Gastrocnemius medialis (tissue), 4 donors: Measurements from ENCODE around the gene IKBIP. TPM values are rescaled to one million over a fixed set of nuclear protein-coding genes. Genes with fewer than 3 reads are reported as not detected.

Experiments used
- ATAC-seq, 2 donors: fragments of 150-250 bp; one replicate each; pipeline ENCODE4 v1.9.1; 2016
- DNase-seq, 2 donors: peaks; one replicate each; pipeline ENCODE4 v3.0.0-alpha.2; 2019
- H3K27ac ChIP-seq, 4 donors: fragments of 200-600 bp; sonication (generic); 1 replicate in 1 of 4; 2 replicates in 3 of 4; pipeline ENCODE4 v1.5.1; 2016 to 2018; ENCODE audit warnings: mild to moderate bottlenecking in 2 of 4, moderate library complexity in 1 of 4
- H3K27me3 ChIP-seq, 3 donors: fragments of 200-600 bp; sonication (generic) in 2 of 3; 1 replicate in 1 of 3; 2 replicates in 2 of 3; pipeline versions ENCODE4 v1.5.1 to v1.6.0; 2016 to 2019; ENCODE audit warnings: mild to moderate bottlenecking in 1 of 3, moderate library complexity in 1 of 3
- H3K36me3 ChIP-seq, 2 donors: fragments of 200-600 bp; sonication (generic) in 1 of 2; one replicate each; pipeline ENCODE4 v1.5.1; 2017 to 2018
- H3K4me1 ChIP-seq, 2 donors: fragments of 200-600 bp; sonication (generic) in 1 of 2; one replicate each; pipeline ENCODE4 v1.5.1; 2016 to 2017; ENCODE audit warnings: mild to moderate bottlenecking in 2 of 2
- H3K4me3 ChIP-seq, 4 donors: fragments of 200-600 bp; sonication (generic) in 3 of 4; 1 replicate in 1 of 4; 2 replicates in 3 of 4; pipeline ENCODE4 v1.5.1; 2016 to 2019; ENCODE audit warnings: mild to moderate bottlenecking in 2 of 4
- H3K9me3 ChIP-seq, 3 donors: fragments of 200-600 bp; sonication (generic) in 2 of 3; 1 replicate in 1 of 3; 2 replicates in 2 of 3; pipeline ENCODE4 v1.5.1; 2016 to 2019
- CTCF ChIP-seq, 5 experiments: fragments of 450-650 bp in 3 of 5; fragments of 200-600 bp in 2 of 5; sonication (generic) in 2 of 5; IDR thresholded peaks in 4 of 5; conservative IDR thresholded peaks in 1 of 5; 1 replicate in 4 of 5; 2 replicates in 1 of 5; pipeline ENCODE4 v1.5.1; 2016 to 2019; ENCODE audit warnings: antibody characterized with exemption in 5 of 5, mild to moderate bottlenecking in 3 of 5, moderate library complexity in 3 of 5
- POLR2A ChIP-seq, 2 donors: fragments of 450-650 bp; IDR thresholded peaks; one replicate each; pipeline ENCODE4 v1.6.1; 2017; ENCODE audit warnings: antibody characterized with exemption in 2 of 2, mild to moderate bottlenecking in 2 of 2, moderate library complexity in 2 of 2
- in situ Hi-C, 4 donors: fragments of 200-750 bp; cut with MboI; loops; one replicate each; pipeline versions ENCODE4 v1.15.0 to v1.8.0; 2017; ENCODE audit warnings: low sequenced_read_pairs in 4 of 4
- intact Hi-C: fragments of 100-400 bp; cut with DNase I; formaldehyde crosslinking; loops from one replicate; pipeline ENCODE4 v1.15.1; 2023; ENCODE audit warnings: low total_unique reads
- total RNA-seq, 4 donors: library from RNA; depleted of rRNA; stranded (reverse); fragments of >200 nt; gene quantifications; one replicate each; pipeline versions ENCODE4 v1.1.0 to v1.2.3, GENCODE V29; 2016

Gene IKBIP
- total RNA-seq: 1 to 10 TPM in 3 of 4 donors, under 1 TPM in 1; 0.78 to 3.7 (median 2.9) TPM

GRCh38 chr12:98644712-98645571 lies at the start of gene IKBIP, which contains the start of gene APAF1:
Gene IKBIP, minus strand, starts transcription at chr12:98644788. Its CDS starts 87 bp downstream, at chr12:98644701.
Gene APAF1, plus strand, starts transcription at chr12:98645290. Its CDS starts 3,070 bp downstream, at chr12:98648360.
- peak within 1 kb of the TSS; percentile 87 to 96 (median 90) for H3K4me3 ChIP-seq
- in situ Hi-C loops (loop anchor here in 1 of 4 donors (5.0 kb wide), 1 partner anchor 43 kb away; no protein-coding TSS in a partner anchor), intact Hi-C loops (loop anchor here (1.0 to 2.0 kb wide), 2 partner anchors 52 to 142 kb away; partner anchors contain the start of gene SLC25A3)
- H3K27ac ChIP-seq: peak within 1 kb of the TSS; percentile 85 to 90 (median 88)
- TF ChIP-seq CTCF (IDR thresholded peaks at IDR 0.05 in 4 of 5, conservative IDR thresholded peaks at IDR 0.05 in 1 of 5) (no peak), POLR2A (IDR thresholded peaks at IDR 0.05) (peak; percentile 92 to 95)
- no peaks in the 10 kb centered on the region for H3K27me3 ChIP-seq
- H3K9me3 ChIP-seq: no peaks in the 10 kb centered on the region
- DNase-seq (peak; percentile 92 to 95), ATAC-seq (peak; percentile 83 to 86)
- peaks cover 20 to 24% of the 10 kb centered on the region in 2 donors for H3K4me1 ChIP-seq
- H3K36me3 ChIP-seq: peaks cover 0 to 16% of the 10 kb centered on the region in 2 donors

GRCh38 chr12:98691351-98691750 lies 46.8 kb upstream of the IKBIP start:
- intact Hi-C loops: no loop called here
- TF ChIP-seq CTCF (IDR thresholded peaks at IDR 0.05 in 4 of 5, conservative IDR thresholded peaks at IDR 0.05 in 1 of 5) (no peak), POLR2A (IDR thresholded peaks at IDR 0.05) (no peak)
- no peak for ATAC-seq
- DNase-seq: no peak
- H3K4me3 ChIP-seq: no peak overlapping the region
- no peaks in the 10 kb centered on the region for H3K9me3 ChIP-seq
- peaks cover 3 to 26% of the 10 kb centered on the region in 2 donors for H3K36me3 ChIP-seq
- H3K27ac ChIP-seq: no peak overlapping the region
- H3K27me3 ChIP-seq: no peaks in the 10 kb centered on the region
- no peaks in the 10 kb centered on the region for H3K4me1 ChIP-seq
- in situ Hi-C loops: loop anchor here in 1 of 4 donors (25.0 kb wide), 1 partner anchor 321 kb away; no protein-coding TSS in a partner anchor

GRCh38 chr12:98686603-98687002 lies 42.0 kb upstream of the IKBIP start:
- no peak for TF ChIP-seq POLR2A (IDR thresholded peaks at IDR 0.05)
- TF ChIP-seq CTCF (IDR thresholded peaks at IDR 0.05 in 4 of 5, conservative IDR thresholded peaks at IDR 0.05 in 1 of 5): no peak
- intact Hi-C loops (no loop called here), in situ Hi-C loops (loop anchor here in 1 of 4 donors (25.0 kb wide), 1 partner anchor 326 kb away; no protein-coding TSS in a partner anchor)
- H3K9me3 ChIP-seq: no peaks in the 10 kb centered on the region
- H3K4me3 ChIP-seq: no peak overlapping the region
- no peak for ATAC-seq
- peaks cover 3 to 59% of the 10 kb centered on the region in 2 donors for H3K36me3 ChIP-seq
- no peak for DNase-seq
- H3K27ac ChIP-seq: no peak overlapping the region
- no peaks in the 10 kb centered on the region for H3K4me1 ChIP-seq
- H3K27me3 ChIP-seq: no peaks in the 10 kb centered on the region

GRCh38 chr12:98684199-98684598 lies 39.6 kb upstream of the IKBIP start:
- Histone ChIP-seq H3K36me3 (peaks cover 3 to 74% of the 10 kb centered on the region in 2 donors), H3K4me1 (no peaks in the 10 kb centered on the region), H3K9me3 (no peaks in the 10 kb centered on the region), H3K27ac (no peak overlapping the region), H3K27me3 (no peaks in the 10 kb centered on the region), H3K4me3 (no peak overlapping the region)
- in situ Hi-C loops (loop anchor here in 1 of 4 donors (25.0 kb wide), 1 partner anchor 328 kb away; no protein-coding TSS in a partner anchor), intact Hi-C loops (no loop called here)
- no peak for ATAC-seq
- no peak for TF ChIP-seq POLR2A (IDR thresholded peaks at IDR 0.05)
- no peak for TF ChIP-seq CTCF (IDR thresholded peaks at IDR 0.05 in 4 of 5, conservative IDR thresholded peaks at IDR 0.05 in 1 of 5)
- no peak for DNase-seq
